NCI-H2196 (cell line): Measurements from ENCODE around the gene AMDHD2.

Source experiments
- DNase-seq: peaks from one replicate; lab custom pipeline; 2025; ENCODE audit not compliant: unreplicated experiment; lab: John Stamatoyannopoulos, UW

The AMDHD2 gene

DNA sequence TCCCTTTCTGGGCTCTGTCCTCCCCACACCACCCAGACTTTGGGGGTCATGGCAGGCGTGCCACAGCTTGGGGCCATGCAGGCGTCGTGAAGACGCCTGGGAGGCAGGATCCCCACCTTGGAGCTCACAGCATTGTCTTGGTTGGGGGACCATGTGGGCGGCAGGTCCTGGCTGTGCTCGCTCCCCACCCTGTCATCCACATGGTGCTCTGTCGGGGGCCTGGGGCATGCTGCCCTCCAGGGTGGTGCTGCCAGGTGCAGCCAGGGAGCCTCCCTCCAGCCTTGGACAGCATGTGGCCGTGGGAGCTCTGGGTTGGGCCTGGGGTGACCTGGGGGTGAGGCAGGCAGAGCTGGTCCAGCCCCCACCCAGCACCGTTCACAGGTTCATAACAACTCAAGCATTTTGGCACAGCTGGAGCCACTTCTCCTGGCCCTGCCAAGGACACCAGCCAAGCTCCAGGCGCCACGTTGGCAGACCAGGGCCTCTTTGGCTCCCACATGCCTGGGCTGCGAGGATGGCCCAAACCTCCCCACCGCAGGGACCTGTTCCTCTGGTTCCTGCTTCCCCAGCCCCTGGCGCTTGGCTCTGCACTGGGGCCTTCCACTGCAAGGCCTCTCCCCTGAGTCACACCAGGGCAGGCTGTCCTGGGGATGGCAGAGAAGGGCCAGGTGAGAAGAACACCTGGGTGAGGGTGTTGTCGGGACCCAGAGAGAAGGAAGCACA lies 21.5 kb upstream of the AMDHD2 start:
- DNase-seq = peak; percentile 43

- DNase-seq = no peak
These were observed 20.7 kb upstream of the AMDHD2 start for GRCh38 chr16:2499454-2499853.

- DNase-seq = no peak
These were observed 20.2 kb upstream of the AMDHD2 start for GRCh38 chr16:2499890-2500429.

GRCh38 chr16:2500430-2500917 lies 19.7 kb upstream of the AMDHD2 start:
- no peak for DNase-seq

- DNase-seq = peak; percentile 84
These were observed 19.0 kb upstream of the AMDHD2 start for GRCh38 chr16:2500918-2501750.

DNA sequence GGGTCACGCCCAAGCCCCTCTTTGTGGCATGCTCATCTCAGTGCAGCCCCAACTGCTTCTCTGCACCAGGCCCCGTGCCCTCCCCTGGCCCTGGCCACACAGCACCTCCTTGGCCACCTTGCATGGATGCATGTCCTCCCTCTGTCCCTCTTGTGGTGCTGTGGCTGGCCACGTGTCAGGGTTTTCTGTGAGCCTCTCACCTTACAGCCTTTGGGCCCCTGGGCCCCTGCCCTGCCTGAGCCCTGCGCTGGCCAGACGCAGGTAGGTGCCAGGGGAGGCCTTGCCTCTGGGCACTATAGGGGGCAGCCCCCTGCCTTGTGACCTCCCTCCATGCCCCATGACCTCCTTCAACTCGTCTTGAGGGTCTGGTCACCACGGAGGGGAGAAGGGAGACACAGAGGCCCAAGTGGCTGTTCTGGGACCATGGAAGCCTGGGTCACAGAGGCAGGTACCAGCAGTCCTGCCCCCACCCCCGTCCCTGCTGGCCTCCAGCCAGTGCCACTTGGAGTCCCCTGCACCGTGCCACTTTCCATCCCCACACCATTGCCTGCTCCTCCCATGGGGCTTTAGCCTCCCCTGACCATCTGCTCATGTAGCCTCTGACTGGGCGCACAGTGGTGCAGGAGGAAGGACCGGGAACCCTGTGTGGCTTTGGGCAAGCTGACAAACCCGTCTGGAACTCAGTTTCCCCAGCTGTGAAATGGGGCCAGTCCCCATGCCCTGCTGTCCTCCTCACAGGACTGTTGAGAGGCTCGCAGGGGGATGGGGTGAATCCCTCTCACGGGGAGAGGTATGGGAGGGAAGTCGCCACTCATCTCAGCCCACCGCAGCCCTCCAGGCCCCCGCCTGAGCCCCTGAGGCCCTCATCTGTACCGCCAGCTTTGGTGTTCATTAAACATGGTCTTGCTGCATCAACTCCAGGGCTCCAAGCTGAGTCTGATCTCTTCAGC lies 17.9 kb upstream of the AMDHD2 start:
- no peak for DNase-seq

DNA sequence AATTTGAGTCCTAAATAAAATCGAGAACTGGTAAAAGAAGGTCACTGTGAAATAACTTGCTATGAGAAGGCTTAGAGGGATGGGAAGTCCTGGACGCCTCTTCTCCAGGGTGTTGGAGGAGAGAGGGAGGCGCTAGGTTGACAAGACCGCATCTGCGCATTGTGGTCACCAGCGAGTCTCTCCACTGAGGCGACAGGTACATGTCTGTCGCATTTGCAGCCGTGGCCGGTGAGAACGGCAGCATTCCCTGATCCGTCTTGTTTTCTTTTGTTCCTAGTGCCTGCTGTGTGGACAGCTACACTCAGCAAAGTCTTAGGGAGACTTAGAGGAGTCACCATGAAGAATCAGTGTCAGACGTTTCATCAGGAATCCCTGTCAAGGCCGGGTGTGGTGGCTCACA lies 14.5 kb upstream of the AMDHD2 start:
- DNase-seq = no peak

- DNase-seq = no peak
These were observed 13.0 kb upstream of the AMDHD2 start for GRCh38 chr16:2507052-2507659.

GRCh38 chr16:2507665-2508064 lies 12.5 kb upstream of the AMDHD2 start:
- DNase-seq = no peak

- DNase-seq = no peak
These were observed 11.3 kb upstream of the AMDHD2 start for GRCh38 chr16:2508722-2509400.

- DNase-seq = no peak
These were observed 8.9 kb upstream of the AMDHD2 start for GRCh38 chr16:2511128-2511800.

DNA sequence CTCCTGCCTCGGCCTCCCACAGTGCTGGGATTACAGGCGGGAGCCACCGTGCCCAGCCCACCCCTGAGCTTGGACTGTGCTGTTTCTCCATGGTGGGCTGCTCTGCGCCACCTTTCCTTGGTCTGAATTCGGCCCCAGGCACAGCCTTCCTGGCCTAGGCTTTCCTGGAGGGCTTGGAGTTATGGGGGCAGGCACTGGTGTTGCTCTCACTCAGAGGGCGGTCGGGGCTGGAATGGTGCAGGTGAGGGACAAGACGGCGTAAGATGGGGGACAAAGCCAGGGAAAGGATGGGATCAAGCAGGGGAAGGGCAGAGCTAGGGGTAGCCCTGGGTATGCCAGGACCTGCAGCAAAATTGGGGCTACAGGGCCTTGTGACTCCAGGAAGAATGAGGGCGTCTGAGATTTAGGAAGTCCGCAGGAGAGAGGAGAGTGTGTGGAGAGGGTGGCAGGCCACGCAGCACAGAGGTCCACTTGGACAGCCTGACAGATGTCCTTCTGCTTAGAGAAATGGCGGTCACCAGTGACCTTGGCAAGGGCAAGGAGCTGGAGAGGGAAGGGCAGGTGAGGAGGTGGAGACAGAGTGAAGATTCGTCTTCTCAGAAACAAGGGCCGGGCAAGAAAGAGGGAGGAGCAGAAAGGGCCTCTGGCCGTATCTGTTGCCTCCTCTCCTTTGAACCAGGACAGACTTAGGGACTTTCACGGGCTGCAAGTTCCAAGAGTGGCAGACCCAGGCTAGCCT lies 8.0 kb upstream of the AMDHD2 start:
- no peak for DNase-seq

- no peak for DNase-seq
These were observed 7.3 kb upstream of the AMDHD2 start for GRCh38 chr16:2512735-2513404.

- peak; percentile 94 for DNase-seq
These were observed 6.5 kb upstream of the AMDHD2 start, which contains the start of gene ATP6V0C for GRCh38 chr16:2513405-2514332. ATP6V0C (plus strand) TSS chr16:2513952; CDS start chr16:2514104, 152 bp downstream.

GRCh38 chr16:2514333-2515179 lies 5.6 kb upstream of the AMDHD2 start:
- DNase-seq = no peak
